ENCODE results near the gene LZIC. TPM values are rescaled to one million over a fixed set of nuclear protein-coding genes. Genes with fewer than 3 reads are reported as not detected.

The LZIC gene
- total RNA-seq, 1 donor: 37.6 TPM

DNA sequence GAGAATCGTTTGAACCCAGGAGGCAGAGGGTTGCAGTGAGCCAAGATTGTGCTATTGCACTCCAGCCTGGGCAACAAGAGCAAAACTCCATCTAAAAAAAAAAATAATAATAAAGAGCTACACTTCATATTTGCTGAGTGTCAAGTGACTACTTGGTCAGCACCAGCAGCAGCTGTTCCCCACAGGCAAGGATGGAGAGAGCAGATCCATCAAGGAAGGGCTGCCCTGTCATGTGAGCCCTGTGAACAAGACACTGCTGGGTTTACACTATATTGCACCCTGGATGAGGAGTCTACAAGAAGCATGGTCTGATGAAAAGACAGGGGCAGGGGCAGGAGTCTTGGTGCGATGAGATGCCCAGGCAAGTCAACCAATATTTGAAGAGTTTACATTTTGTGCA is 36.7 kb downstream of the LZIC start:
- TF ChIP-seq, protein P1, sequence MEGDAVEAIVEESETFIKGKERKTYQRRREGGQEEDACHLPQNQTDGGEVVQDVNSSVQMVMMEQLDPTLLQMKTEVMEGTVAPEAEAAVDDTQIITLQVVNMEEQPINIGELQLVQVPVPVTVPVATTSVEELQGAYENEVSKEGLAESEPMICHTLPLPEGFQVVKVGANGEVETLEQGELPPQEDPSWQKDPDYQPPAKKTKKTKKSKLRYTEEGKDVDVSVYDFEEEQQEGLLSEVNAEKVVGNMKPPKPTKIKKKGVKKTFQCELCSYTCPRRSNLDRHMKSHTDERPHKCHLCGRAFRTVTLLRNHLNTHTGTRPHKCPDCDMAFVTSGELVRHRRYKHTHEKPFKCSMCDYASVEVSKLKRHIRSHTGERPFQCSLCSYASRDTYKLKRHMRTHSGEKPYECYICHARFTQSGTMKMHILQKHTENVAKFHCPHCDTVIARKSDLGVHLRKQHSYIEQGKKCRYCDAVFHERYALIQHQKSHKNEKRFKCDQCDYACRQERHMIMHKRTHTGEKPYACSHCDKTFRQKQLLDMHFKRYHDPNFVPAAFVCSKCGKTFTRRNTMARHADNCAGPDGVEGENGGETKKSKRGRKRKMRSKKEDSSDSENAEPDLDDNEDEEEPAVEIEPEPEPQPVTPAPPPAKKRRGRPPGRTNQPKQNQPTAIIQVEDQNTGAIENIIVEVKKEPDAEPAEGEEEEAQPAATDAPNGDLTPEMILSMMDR (IDR thresholded peaks at IDR 0.05; ENCODE audit: insufficient read depth, low read depth, low read length): no peak
- no peak for DNase-seq (ENCODE audit: low read depth)

DNA sequence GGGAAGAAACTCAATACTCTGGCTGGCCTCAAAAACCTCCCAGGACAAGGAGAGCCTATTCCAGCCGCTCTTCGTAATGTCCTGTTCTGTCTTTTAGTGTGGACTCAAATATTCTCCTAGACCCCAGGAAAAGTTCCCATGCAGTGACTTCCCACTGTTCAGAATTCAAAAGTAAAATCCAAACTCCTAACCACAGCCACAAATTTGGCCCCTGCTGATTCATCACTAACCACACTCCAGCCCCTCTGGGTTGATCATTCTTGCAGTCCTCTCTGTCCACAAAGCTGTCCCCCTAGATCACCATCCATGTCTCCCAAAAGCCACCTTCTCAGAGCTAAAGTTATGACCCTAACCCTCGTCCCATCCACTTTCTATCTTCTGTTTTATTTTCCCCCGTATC is 38.2 kb downstream of the LZIC start:
- no peak overlapping the region for H3K4me3 ChIP-seq (ENCODE audit: low read depth, low read length)
- TF ChIP-seq, protein P1 (IDR thresholded peaks at IDR 0.05; ENCODE audit: insufficient read depth, low read depth, low read length): no peak
- DNase-seq (ENCODE audit: low read depth): no peak

More for the DNA sequence above, 36.7 kb downstream of the LZIC start:
- no peak overlapping the region for H3K4me3 ChIP-seq (ENCODE audit: low read depth, low read length)

DNA sequence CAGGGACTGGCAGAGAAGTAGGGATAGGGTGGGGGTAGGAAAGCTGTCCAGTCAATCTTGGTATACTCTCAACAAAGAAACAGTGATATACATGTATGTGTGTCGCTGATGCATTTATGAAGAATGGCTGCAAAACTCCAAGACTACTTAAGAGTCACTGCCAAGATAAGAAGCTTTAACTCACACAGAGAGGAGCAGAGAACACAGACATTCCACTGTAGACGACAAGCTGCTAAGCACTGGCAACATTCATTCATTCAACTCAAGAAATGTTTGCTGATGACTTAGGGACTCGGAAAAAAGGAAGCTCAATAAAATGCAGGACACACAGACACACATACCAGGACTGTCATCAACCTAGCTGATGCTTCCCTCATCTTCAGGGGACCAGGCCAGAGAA is 38.6 kb downstream of the LZIC start:
- DNase-seq (ENCODE audit: low read depth): no peak

DNA sequence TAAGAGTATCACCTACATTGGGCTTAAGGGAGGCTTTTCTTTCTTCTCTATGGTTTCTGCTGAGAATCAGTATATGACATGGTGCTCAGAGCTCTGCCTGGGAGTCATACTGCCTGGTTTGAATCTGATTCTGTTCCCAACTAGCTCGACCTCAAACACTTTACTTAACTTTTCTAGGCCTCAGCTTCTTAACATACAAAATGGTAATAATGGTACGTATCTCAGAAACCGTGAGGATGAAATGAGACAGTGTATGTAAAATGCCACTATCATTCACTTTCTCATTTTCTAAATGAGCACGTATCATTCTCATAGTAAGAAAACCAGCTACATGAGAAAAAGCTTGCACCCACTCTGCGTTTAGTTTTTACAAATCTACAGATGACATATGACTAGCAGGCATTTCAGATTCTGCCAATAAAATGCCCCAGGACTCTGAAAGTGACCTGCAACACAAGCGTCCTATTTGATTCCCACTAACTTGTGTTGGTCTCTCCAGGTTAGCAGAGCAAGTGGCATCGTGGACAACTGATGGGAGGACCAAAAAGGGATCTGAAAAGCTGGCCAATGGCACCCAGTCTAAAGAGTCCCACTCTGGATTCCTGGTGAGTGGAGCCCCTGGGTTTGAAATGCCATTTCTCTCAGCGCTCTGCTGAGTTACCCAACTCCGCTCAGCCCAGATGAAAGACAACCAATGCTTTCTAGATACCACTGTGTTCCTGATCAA is 39.2 kb downstream of the LZIC start:
- TF ChIP-seq, protein P1 (IDR thresholded peaks at IDR 0.05; ENCODE audit: insufficient read depth, low read depth, low read length): no peak
- H3K4me3 ChIP-seq (ENCODE audit: low read depth, low read length): no peak overlapping the region
- no peak for DNase-seq (ENCODE audit: low read depth)

More for the DNA sequence above, 38.6 kb downstream of the LZIC start:
- TF ChIP-seq, protein P1 (IDR thresholded peaks at IDR 0.05; ENCODE audit: insufficient read depth, low read depth, low read length): no peak
- H3K4me3 ChIP-seq (ENCODE audit: low read depth, low read length): no peak overlapping the region

DNA sequence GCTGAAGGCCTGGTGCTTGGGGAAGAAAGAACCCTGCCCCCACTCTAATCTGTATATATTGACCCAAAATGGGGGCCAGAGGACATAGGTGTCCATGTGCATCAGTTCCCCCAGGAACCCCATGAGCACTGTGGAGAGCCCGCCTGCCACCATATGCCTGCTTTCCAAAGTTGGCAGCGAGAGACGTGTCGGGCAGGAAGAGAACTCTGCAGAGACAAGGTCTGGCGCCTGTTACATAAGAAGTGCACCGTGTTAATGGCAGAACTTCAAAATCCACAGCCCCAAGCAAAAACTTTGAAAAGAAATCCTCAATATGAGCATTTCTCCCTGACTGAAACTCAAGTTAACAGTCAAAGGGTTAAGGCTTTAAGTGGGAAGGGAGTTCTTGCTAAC is 41.1 kb downstream of the LZIC start:
- TF ChIP-seq, protein P1 (IDR thresholded peaks at IDR 0.05; ENCODE audit: insufficient read depth, low read depth, low read length): no peak
- H3K4me3 ChIP-seq (ENCODE audit: low read depth, low read length): no peak overlapping the region
- DNase-seq (ENCODE audit: low read depth): no peak

DNA sequence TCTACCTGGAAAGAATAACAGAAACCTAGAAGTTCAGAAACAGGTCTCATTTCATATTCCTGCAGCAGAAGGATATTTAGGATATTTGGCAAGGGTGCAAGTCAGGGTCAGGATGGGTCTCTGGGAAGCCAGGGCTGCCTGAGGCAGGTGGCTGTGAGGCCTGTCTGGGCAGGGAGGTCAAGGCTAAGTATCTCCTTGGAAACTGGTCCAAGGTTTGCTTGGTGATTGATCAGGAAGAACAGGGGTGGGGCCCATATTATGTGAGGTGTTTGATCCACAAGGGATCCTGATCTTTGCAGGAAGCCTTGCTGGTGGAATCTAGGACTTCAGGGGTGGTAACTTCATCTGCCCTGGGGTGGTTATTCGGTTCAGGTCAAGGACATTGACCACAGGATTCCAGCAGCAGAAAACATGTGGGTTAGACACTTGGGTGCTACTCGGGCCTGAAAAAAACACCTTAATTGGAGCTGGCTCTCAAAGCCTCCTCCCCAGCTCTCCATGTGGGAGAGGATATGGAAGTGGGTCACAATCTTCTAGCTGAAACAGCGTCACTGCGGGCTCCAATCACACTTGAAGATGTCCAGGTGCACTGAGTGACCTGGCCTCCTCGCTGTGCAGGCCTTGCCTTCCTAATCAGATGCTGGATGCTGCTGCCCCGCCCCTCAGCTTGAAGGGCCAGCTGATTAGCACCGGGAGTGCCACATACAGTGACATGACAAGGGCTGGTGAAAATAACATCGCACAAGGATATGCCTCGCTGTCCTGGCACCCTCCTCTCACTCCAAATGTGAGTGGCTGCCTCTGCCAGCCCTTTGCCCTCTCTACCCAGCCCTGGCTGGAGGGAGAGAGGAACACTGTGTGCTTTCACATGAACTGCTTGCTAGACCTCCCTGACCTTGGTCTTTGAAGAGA is 41.8 kb downstream of the LZIC start:
- no peak for DNase-seq (ENCODE audit: low read depth)
- no peak overlapping the region for H3K4me3 ChIP-seq (ENCODE audit: low read depth, low read length)
- TF ChIP-seq, protein P1 (IDR thresholded peaks at IDR 0.05; ENCODE audit: insufficient read depth, low read depth, low read length): no peak

Measured in fibroblast of villous mesenchyme (primary cell).